ENCODE measurements around the gene PHF1.

DNA sequence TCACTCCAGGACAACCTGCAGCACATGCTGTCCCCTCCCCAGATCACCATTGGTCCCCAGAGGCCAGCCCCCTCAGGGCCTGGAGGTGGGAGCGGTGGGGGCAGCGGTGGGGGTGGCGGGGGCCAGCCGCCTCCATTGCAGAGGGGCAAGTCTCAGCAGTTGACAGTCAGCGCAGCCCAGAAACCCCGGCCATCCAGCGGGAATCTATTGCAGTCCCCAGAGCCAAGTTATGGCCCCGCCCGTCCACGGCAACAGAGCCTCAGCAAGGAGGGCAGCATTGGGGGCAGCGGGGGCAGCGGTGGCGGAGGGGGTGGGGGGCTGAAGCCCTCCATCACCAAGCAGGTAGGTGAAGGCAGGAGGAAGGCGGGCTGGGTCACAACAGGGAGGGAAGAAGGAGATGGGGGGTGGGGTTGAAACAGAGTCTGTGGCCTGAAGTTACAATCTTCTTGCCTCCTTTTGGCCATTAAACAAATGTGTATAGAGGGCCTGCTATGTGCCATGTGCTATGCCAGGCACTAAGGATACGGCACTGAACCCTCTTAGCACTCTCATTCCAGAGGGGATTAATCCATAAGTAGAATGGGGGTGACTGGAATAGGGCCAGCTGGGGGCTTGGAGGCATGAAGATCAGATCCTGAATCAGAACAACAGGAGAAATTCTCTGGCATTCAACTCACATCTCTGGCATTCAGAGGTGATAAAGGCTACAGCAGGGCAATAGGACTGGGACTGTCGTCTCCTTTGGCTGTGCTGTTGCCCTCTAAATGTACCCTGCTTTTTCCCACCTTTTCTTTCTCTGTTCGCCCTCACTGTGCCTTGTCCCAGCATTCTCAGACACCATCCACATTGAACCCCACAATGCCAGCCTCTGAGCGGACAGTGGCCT, 33.0 kb downstream of the PHF1 start:
- TF ChIP-seq, protein P1, sequence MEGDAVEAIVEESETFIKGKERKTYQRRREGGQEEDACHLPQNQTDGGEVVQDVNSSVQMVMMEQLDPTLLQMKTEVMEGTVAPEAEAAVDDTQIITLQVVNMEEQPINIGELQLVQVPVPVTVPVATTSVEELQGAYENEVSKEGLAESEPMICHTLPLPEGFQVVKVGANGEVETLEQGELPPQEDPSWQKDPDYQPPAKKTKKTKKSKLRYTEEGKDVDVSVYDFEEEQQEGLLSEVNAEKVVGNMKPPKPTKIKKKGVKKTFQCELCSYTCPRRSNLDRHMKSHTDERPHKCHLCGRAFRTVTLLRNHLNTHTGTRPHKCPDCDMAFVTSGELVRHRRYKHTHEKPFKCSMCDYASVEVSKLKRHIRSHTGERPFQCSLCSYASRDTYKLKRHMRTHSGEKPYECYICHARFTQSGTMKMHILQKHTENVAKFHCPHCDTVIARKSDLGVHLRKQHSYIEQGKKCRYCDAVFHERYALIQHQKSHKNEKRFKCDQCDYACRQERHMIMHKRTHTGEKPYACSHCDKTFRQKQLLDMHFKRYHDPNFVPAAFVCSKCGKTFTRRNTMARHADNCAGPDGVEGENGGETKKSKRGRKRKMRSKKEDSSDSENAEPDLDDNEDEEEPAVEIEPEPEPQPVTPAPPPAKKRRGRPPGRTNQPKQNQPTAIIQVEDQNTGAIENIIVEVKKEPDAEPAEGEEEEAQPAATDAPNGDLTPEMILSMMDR (conservative IDR thresholded peaks at IDR 0.05), result no peak
- no peak for TF ChIP-seq EZH2 (IDR thresholded peaks at IDR 0.05; ENCODE audit: low read depth)

Data from PC-9 (cell line).